ENCODE data around the gene ADAMTS6.

Gene ADAMTS6

GRCh38 chr5:65451436-65451835 lies 30.3 kb downstream of the ADAMTS6 start:
- intact Hi-C loops (cut with micrococcal nuclease): no loop called here
- Mint-ChIP-seq H3K27me3 (no peaks in the 10 kb centered on the region), H3K9me3 (no peaks in the 10 kb centered on the region), H3K27ac (no peak overlapping the region), H3K4me3 (no peak overlapping the region), H3K36me3 (ENCODE audit: low read depth) (no peaks in the 10 kb centered on the region), H3K4me1 (ENCODE audit: low read depth) (no peaks in the 10 kb centered on the region)

GRCh38 chr5:65446682-65447081 lies 35.0 kb downstream of the ADAMTS6 start:
- Mint-ChIP-seq H3K4me3 (no peak overlapping the region), H3K27me3 (no peaks in the 10 kb centered on the region), H3K27ac (no peak overlapping the region), H3K36me3 (ENCODE audit: low read depth) (no peaks in the 10 kb centered on the region), H3K9me3 (no peaks in the 10 kb centered on the region), H3K4me1 (ENCODE audit: low read depth) (no peaks in the 10 kb centered on the region)
- intact Hi-C loops (cut with micrococcal nuclease): no loop called here

- no peaks in the 10 kb centered on the region for H3K36me3 Mint-ChIP-seq (ENCODE audit: low read depth)
Observed at GRCh38 chr5:65441800-65442199, 39.9 kb downstream of the ADAMTS6 start.

GRCh38 chr5:65440456-65440855 lies 41.3 kb downstream of the ADAMTS6 start:
- peaks cover 17% of the 10 kb centered on the region for H3K9me3 Mint-ChIP-seq
- H3K27ac Mint-ChIP-seq: no peak overlapping the region
- intact Hi-C loops (cut with micrococcal nuclease): no loop called here
- H3K4me3 Mint-ChIP-seq: no peak overlapping the region
- H3K36me3 Mint-ChIP-seq (ENCODE audit: low read depth): no peaks in the 10 kb centered on the region
- H3K4me1 Mint-ChIP-seq (ENCODE audit: low read depth): no peaks in the 10 kb centered on the region
- no peaks in the 10 kb centered on the region for H3K27me3 Mint-ChIP-seq

More at GRCh38 chr5:65441800-65442199, 39.9 kb downstream of the ADAMTS6 start:
- Mint-ChIP-seq H3K4me3 (no peak overlapping the region), H3K4me1 (ENCODE audit: low read depth) (no peaks in the 10 kb centered on the region), H3K27me3 (no peaks in the 10 kb centered on the region), H3K9me3 (peaks cover 7% of the 10 kb centered on the region), H3K27ac (no peak overlapping the region)
- intact Hi-C loops (cut with micrococcal nuclease): no loop called here

- peaks cover 8% of the 10 kb centered on the region for H3K4me1 Mint-ChIP-seq (ENCODE audit: low read depth)
- no peak overlapping the region for H3K4me3 Mint-ChIP-seq
- H3K36me3 Mint-ChIP-seq (ENCODE audit: low read depth): no peaks in the 10 kb centered on the region
- peaks cover 17% of the 10 kb centered on the region for H3K9me3 Mint-ChIP-seq
- intact Hi-C loops (cut with micrococcal nuclease): no loop called here
- H3K27me3 Mint-ChIP-seq: no peaks in the 10 kb centered on the region
- no peak overlapping the region for H3K27ac Mint-ChIP-seq
Observed at GRCh38 chr5:65434122-65434521, 47.6 kb downstream of the ADAMTS6 start.

GRCh38 chr5:65426656-65427055 lies 55.1 kb downstream of the ADAMTS6 start:
- no peak overlapping the region for H3K27ac Mint-ChIP-seq
- no peaks in the 10 kb centered on the region for H3K27me3 Mint-ChIP-seq
- H3K4me1 Mint-ChIP-seq (ENCODE audit: low read depth): no peaks in the 10 kb centered on the region
- no peaks in the 10 kb centered on the region for H3K36me3 Mint-ChIP-seq (ENCODE audit: low read depth)
- intact Hi-C loops (cut with micrococcal nuclease): no loop called here
- no peaks in the 10 kb centered on the region for H3K9me3 Mint-ChIP-seq
- no peak overlapping the region for H3K4me3 Mint-ChIP-seq

GRCh38 chr5:65423623-65424022 lies 58.1 kb downstream of the ADAMTS6 start:
- Mint-ChIP-seq H3K4me3 (no peak overlapping the region), H3K4me1 (ENCODE audit: low read depth) (no peaks in the 10 kb centered on the region), H3K27ac (no peak overlapping the region), H3K9me3 (peaks cover 12% of the 10 kb centered on the region), H3K36me3 (ENCODE audit: low read depth) (no peaks in the 10 kb centered on the region), H3K27me3 (no peaks in the 10 kb centered on the region)
- intact Hi-C loops (cut with micrococcal nuclease): no loop called here

GRCh38 chr5:65418661-65419060 lies 63.1 kb downstream of the ADAMTS6 start:
- no peaks in the 10 kb centered on the region for H3K27me3 Mint-ChIP-seq
- no peak overlapping the region for H3K27ac Mint-ChIP-seq
- intact Hi-C loops (cut with micrococcal nuclease): no loop called here
- H3K9me3 Mint-ChIP-seq: peaks cover 24% of the 10 kb centered on the region
- no peaks in the 10 kb centered on the region for H3K4me1 Mint-ChIP-seq (ENCODE audit: low read depth)
- H3K4me3 Mint-ChIP-seq: no peak overlapping the region
- no peaks in the 10 kb centered on the region for H3K36me3 Mint-ChIP-seq (ENCODE audit: low read depth)

GRCh38 chr5:65413822-65414221 lies 67.9 kb downstream of the ADAMTS6 start:
- no peaks in the 10 kb centered on the region for H3K4me1 Mint-ChIP-seq (ENCODE audit: low read depth)
- intact Hi-C loops (cut with micrococcal nuclease): no loop called here
- H3K9me3 Mint-ChIP-seq: peaks cover 12% of the 10 kb centered on the region
- no peaks in the 10 kb centered on the region for H3K36me3 Mint-ChIP-seq (ENCODE audit: low read depth)
- no peak overlapping the region for H3K27ac Mint-ChIP-seq
- no peak overlapping the region for H3K4me3 Mint-ChIP-seq
- no peaks in the 10 kb centered on the region for H3K27me3 Mint-ChIP-seq

- H3K4me1 Mint-ChIP-seq (ENCODE audit: low read depth): no peaks in the 10 kb centered on the region
- H3K36me3 Mint-ChIP-seq (ENCODE audit: low read depth): no peaks in the 10 kb centered on the region
- no peak overlapping the region for H3K4me3 Mint-ChIP-seq
Observed at GRCh38 chr5:65412842-65413241, 68.9 kb downstream of the ADAMTS6 start.

GRCh38 chr5:65411356-65411755 lies 70.4 kb downstream of the ADAMTS6 start:
- intact Hi-C loops (cut with micrococcal nuclease): no loop called here
- H3K27me3 Mint-ChIP-seq: no peaks in the 10 kb centered on the region

More at GRCh38 chr5:65412842-65413241, 68.9 kb downstream of the ADAMTS6 start:
- Mint-ChIP-seq H3K27ac (no peak overlapping the region), H3K27me3 (no peaks in the 10 kb centered on the region), H3K9me3 (peaks cover 12% of the 10 kb centered on the region)
- intact Hi-C loops (cut with micrococcal nuclease): no loop called here

GRCh38 chr5:65395526-65396155 lies 86.1 kb downstream of the ADAMTS6 start:
- Mint-ChIP-seq H3K36me3 (ENCODE audit: low read depth) (no peaks in the 10 kb centered on the region), H3K4me1 (ENCODE audit: low read depth) (no peaks in the 10 kb centered on the region), H3K4me3 (no peak overlapping the region), H3K9me3 (no peaks in the 10 kb centered on the region), H3K27me3 (no peaks in the 10 kb centered on the region), H3K27ac (no peak overlapping the region)
- intact Hi-C loops (cut with micrococcal nuclease): no loop called here

More at GRCh38 chr5:65411356-65411755, 70.4 kb downstream of the ADAMTS6 start:
- no peaks in the 10 kb centered on the region for H3K36me3 Mint-ChIP-seq (ENCODE audit: low read depth)
- no peak overlapping the region for H3K27ac Mint-ChIP-seq
- no peaks in the 10 kb centered on the region for H3K4me1 Mint-ChIP-seq (ENCODE audit: low read depth)
- no peaks in the 10 kb centered on the region for H3K9me3 Mint-ChIP-seq
- no peak overlapping the region for H3K4me3 Mint-ChIP-seq

- Mint-ChIP-seq H3K27ac (no peak overlapping the region), H3K4me3 (no peak overlapping the region), H3K4me1 (ENCODE audit: low read depth) (no peaks in the 10 kb centered on the region), H3K36me3 (ENCODE audit: low read depth) (no peaks in the 10 kb centered on the region), H3K9me3 (no peaks in the 10 kb centered on the region), H3K27me3 (no peaks in the 10 kb centered on the region)
- intact Hi-C loops (cut with micrococcal nuclease): no loop called here
Observed at GRCh38 chr5:65394087-65394486, 87.6 kb downstream of the ADAMTS6 start.

GRCh38 chr5:65391591-65391990 lies 90.1 kb downstream of the ADAMTS6 start:
- no peaks in the 10 kb centered on the region for H3K9me3 Mint-ChIP-seq
- no peaks in the 10 kb centered on the region for H3K4me1 Mint-ChIP-seq (ENCODE audit: low read depth)
- intact Hi-C loops (cut with micrococcal nuclease): no loop called here
- H3K27me3 Mint-ChIP-seq: no peaks in the 10 kb centered on the region
- no peak overlapping the region for H3K27ac Mint-ChIP-seq
- no peak overlapping the region for H3K4me3 Mint-ChIP-seq
- H3K36me3 Mint-ChIP-seq (ENCODE audit: low read depth): no peaks in the 10 kb centered on the region

- intact Hi-C loops (cut with micrococcal nuclease): no loop called here
- no peaks in the 10 kb centered on the region for H3K27me3 Mint-ChIP-seq
- no peak overlapping the region for H3K4me3 Mint-ChIP-seq
- H3K27ac Mint-ChIP-seq: no peak overlapping the region
- no peaks in the 10 kb centered on the region for H3K4me1 Mint-ChIP-seq (ENCODE audit: low read depth)
- no peaks in the 10 kb centered on the region for H3K9me3 Mint-ChIP-seq
- no peaks in the 10 kb centered on the region for H3K36me3 Mint-ChIP-seq (ENCODE audit: low read depth)
Observed at GRCh38 chr5:65390208-65390607, 91.5 kb downstream of the ADAMTS6 start.
